T1000 (cell line): ENCODE results near the gene USF1.
"Not testable (repeated sequence)": the region's sequence is repeated elsewhere in the genome, so short reads cannot be mapped to it uniquely, and the experiment has no call there.

Experiments used
- DNase-seq: peaks from one replicate; lab custom pipeline; 2025; ENCODE audit warnings: mixed read lengths; lab: John Stamatoyannopoulos, UW

Gene USF1

GRCh38 chr1:161047436-161048420, 2.0 kb upstream of the USF1 start:
- DNase-seq: no peak

- DNase-seq: no peak
Measured at GRCh38 chr1:161046605-161047228, 940 bp upstream of the USF1 start.

GRCh38 chr1:161044908-161045735, 655 bp downstream of the USF1 start:
- peak; percentile 31 for DNase-seq

GRCh38 chr1:161044535-161044907, 1.3 kb downstream of the USF1 start:
- no peak for DNase-seq

GRCh38 chr1:161039546-161039945, 6.2 kb downstream of the USF1 start:
- DNase-seq: no peak

- DNase-seq: no peak
Measured at GRCh38 chr1:161039154-161039545, 6.6 kb downstream of the USF1 start.

- no peak for DNase-seq
Measured at GRCh38 chr1:161038523-161039153, 7.1 kb downstream of the USF1 start, which contains the start of gene TSTD1. TSTD1 (minus strand) TSS chr1:161038964; CDS start chr1:161038889, 75 bp downstream.

GRCh38 chr1:161037661-161038522, 7.9 kb downstream of the USF1 start:
- DNase-seq: no peak

GRCh38 chr1:161033751-161034150, 12.0 kb downstream of the USF1 start:
- no peak for DNase-seq

- DNase-seq: no peak
Measured at GRCh38 chr1:161032409-161032808, 13.4 kb downstream of the USF1 start.

- no peak for DNase-seq
Measured at GRCh38 chr1:161031874-161032273, 13.9 kb downstream of the USF1 start.

GRCh38 chr1:161029466-161029865, 16.3 kb downstream of the USF1 start:
- not testable (repeated sequence) for DNase-seq

GRCh38 chr1:161026954-161027353, 18.8 kb downstream of the USF1 start:
- not testable (repeated sequence) for DNase-seq

GRCh38 chr1:161022432-161022831, 23.3 kb downstream of the USF1 start:
- DNase-seq: not testable (repeated sequence)

- no peak for DNase-seq
Measured at GRCh38 chr1:161021970-161022353, 23.8 kb downstream of the USF1 start.

- no peak for DNase-seq
Measured at GRCh38 chr1:161021165-161021969, 24.4 kb downstream of the USF1 start.

- no peak for DNase-seq
Measured at GRCh38 chr1:161020509-161021164, 25.1 kb downstream of the USF1 start, which contains the start of gene F11R. F11R (minus strand) TSS chr1:161021152; CDS start chr1:161021073, 79 bp downstream.

- no peak for DNase-seq
Measured at GRCh38 chr1:161019751-161020495, 25.9 kb downstream of the USF1 start.
